ENCODE results near the gene TPSD1. TPM values are rescaled to one million over a fixed set of nuclear protein-coding genes. Genes with fewer than 3 reads are reported as not detected.

The TPSD1 gene
- total RNA-seq (2022; extraction: Qiagen RNA extraction) = not detected in 5 replicates

GRCh38 chr16:1255276-1256122, at the start of gene TPSD1:
TSS of gene TPSD1 (plus strand) at chr16:1256069. CDS start at chr16:1256281, 212 bp downstream.

DNA sequence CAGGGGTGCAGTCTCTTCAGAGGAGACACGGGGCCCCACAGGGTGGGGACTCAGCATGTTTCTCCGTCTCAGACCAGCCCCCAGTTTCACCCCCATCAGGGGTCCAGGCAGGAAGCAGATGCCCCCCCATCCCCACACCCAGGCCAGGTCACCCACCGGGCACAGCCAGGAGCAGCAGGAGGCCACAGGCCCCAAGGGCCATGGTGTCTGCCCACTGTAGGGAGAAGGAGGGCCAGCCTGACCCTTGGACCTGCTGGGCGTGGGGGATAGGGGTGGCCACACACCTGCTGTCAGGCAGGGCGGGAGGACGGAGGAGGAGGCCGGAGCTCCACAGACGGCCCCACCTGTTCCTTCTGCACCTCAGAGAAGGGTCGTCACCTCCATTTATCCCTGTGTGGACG, 30.8 kb upstream of the TPSD1 start, which contains the start of gene TPSG1:
TPSG1 (minus strand) TSS at position 218 of the 401 bp plus-strand sequence; CDS start at position 202, 16 bp downstream.

DNA sequence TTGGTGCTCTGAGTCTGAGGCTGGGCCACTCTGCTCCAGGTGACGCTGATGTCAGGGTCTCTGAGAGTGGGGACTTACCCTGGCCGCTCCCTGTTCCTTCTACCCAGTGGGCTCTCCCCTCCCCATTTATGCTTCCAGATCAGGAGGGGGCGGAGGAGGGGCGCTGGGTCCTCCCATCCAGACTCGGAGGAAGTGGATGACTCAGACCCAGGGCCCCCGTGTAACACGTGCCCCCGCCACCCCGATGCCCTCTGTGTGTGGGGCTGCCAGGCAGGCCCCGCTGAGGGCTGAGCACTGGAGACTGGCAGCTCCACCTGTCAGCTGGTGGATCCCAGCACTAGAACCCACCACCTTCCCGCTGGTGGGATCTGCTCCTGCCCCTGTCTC, 25.8 kb upstream of the TPSD1 start, which contains the start of gene TPSB2:
TPSB2 (minus strand) TSS at position 101 of the 387 bp plus-strand sequence. CDS start 233 bp downstream, outside the sequence.

GRCh38 chr16:1240436-1240835, 15.4 kb upstream of the TPSD1 start, which contains the start of gene TPSAB1:
TSS of gene TPSAB1 (plus strand) at chr16:1240705. CDS start at chr16:1240939, 234 bp downstream.

Other genes starting within 250 kb of the TPSD1 start
- gene SSTR5, start 183.3 kb upstream of the TPSD1 start, total RNA-seq (2022; extraction: Qiagen RNA extraction) = 0.38 to 0.74 TPM (median 0.59 TPM) in 5 replicates
- 0.08 TPM in 1 of 5 replicates, not detected in the others for gene C1QTNF8, start 159.8 kb upstream of the TPSD1 start, total RNA-seq (2022; extraction: Qiagen RNA extraction)
- gene CACNA1H, start 103.0 kb upstream of the TPSD1 start, total RNA-seq (2022; extraction: Qiagen RNA extraction) = 13.0 to 17.0 TPM (median 15.9 TPM) in 5 replicates
- gene TPSG1, start 30.8 kb upstream of the TPSD1 start, total RNA-seq (2022; extraction: Qiagen RNA extraction) = 0.10 to 0.13 TPM in 2 of 5 replicates, not detected in the others
- gene TPSB2, start 25.9 kb upstream of the TPSD1 start, total RNA-seq (2022; extraction: Qiagen RNA extraction) = not detected in 5 replicates
- 0.28 TPM in 1 of 5 replicates, not detected in the others for gene TPSAB1, start 15.4 kb upstream of the TPSD1 start, total RNA-seq (2022; extraction: Qiagen RNA extraction)
- gene UBE2I, start 53.6 kb downstream of the TPSD1 start, total RNA-seq (2022; extraction: Qiagen RNA extraction) = 139 to 194 TPM (median 157 TPM) in 5 replicates
- 0.64 to 1.6 TPM (median 0.93 TPM) in 5 replicates for gene BAIAP3, start 77.6 kb downstream of the TPSD1 start, total RNA-seq (2022; extraction: Qiagen RNA extraction)
- gene TSR3, start 95.8 kb downstream of the TPSD1 start, total RNA-seq (2022; extraction: Qiagen RNA extraction) = 61.7 to 98.0 TPM (median 90.5 TPM) in 5 replicates
- gene GNPTG, start 95.9 kb downstream of the TPSD1 start, total RNA-seq (2022; extraction: Qiagen RNA extraction) = 28.2 to 37.3 TPM (median 36.1 TPM) in 5 replicates
- gene UNKL, start 158.6 kb downstream of the TPSD1 start, total RNA-seq (2022; extraction: Qiagen RNA extraction) = 25.0 to 26.5 TPM (median 25.6 TPM) in 5 replicates
- 32.1 to 38.6 TPM (median 36.5 TPM) in 5 replicates for gene UQCC4, start 164.7 kb downstream of the TPSD1 start, total RNA-seq (2022; extraction: Qiagen RNA extraction)
- gene PERCC1, start 175.0 kb downstream of the TPSD1 start, total RNA-seq (2022; extraction: Qiagen RNA extraction) = not detected in 5 replicates
- 0.06 to 0.33 TPM (median 0.27 TPM) in 5 replicates for gene CCDC154, start 188.5 kb downstream of the TPSD1 start, total RNA-seq (2022; extraction: Qiagen RNA extraction)
- gene CLCN7, start 219.0 kb downstream of the TPSD1 start, total RNA-seq (2022; extraction: Qiagen RNA extraction) = 65.8 to 70.2 TPM (median 68.1 TPM) in 5 replicates
- not detected in 5 replicates for gene PTX4, start 232.9 kb downstream of the TPSD1 start, total RNA-seq (2022; extraction: Qiagen RNA extraction)
- gene TELO2, start 237.3 kb downstream of the TPSD1 start, total RNA-seq (2022; extraction: Qiagen RNA extraction) = 33.6 to 38.1 TPM (median 35.9 TPM) in 5 replicates

All from A549 treated with Hydrocortisone at 1 μM for 4 hours (cell line).